Measurements from ENCODE around the gene SPATA31C1. TPM values are rescaled to one million over a fixed set of nuclear protein-coding genes. Genes with fewer than 3 reads are reported as not detected.

Gene SPATA31C1
- total RNA-seq, result not detected in 2 replicates

DNA sequence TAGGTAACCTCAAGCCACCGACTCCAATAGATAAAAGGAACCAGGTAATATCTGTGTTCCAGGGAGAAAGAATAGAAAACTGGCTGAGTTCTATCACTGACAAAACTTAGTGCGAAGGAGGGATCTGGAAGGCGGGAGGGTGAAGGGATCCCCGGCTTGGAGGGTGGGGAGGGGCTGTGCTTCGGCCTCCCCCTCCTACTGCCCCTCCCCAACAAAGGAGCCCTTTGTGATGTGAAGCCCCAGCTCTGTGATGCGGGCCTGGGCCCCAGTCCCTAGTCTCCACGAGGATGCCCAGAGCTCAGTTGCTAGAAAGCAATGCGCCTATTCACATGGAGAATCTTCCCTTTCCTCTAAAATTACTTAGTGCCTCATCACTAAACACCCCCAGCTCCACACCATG is at the start of gene SPATA31C1:
Gene SPATA31C1 (plus strand): TSS at position 301 of the 400 bp plus-strand sequence.

DNA sequence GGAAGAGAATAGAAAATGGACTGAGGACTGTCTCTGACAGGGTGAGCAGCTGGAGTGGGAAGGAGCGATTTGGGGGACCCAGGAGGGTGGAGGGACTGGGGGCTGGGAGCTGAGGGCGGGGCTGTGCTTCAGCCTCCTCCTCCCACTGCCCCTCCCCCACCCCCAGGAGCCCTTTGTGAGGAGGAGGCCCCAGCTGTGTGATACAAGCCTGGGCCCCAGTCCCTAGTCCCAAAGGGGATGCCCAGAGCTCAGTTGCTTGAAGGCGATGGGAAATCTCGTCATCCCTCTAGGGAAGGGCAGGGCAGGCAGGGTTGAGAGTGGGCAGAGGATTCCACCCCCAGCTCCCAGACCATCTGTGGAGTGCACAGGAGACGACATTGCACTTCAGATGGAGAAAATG is 35.1 kb upstream of the SPATA31C1 start, which contains the start of gene SPATA31E1:
Gene SPATA31E1 (plus strand): TSS at position 251 of the 400 bp plus-strand sequence. CDS start 15 bp downstream, at position 266.

Other genes starting within 250 kb of the SPATA31C1 start
- gene CTSL, start 191.8 kb upstream of the SPATA31C1 start, total RNA-seq, result 696 and 1,077 TPM in 2 replicates
- not detected in 2 replicates for gene SPATA31E1, start 35.1 kb upstream of the SPATA31C1 start, total RNA-seq
- 3.4 and 5.7 TPM in 2 replicates for gene CDK20, start 56.6 kb downstream of the SPATA31C1 start, total RNA-seq
- not detected in 2 replicates for gene SPATA31C2, start 220.5 kb downstream of the SPATA31C1 start, total RNA-seq

Measured in aortic smooth muscle cell (primary cell).